Effector memory CD8-positive, alpha-beta T cell (primary cell): ENCODE results near the gene TEPSIN.
A peak's percentile ranks its signal among the peaks of the same experiment; 100 is the strongest.

Experiments
- ATAC-seq: fragments of 150-1000 bp; cut with Tn5 transposase; replicated peaks from 2 replicates; pipeline ENCODE4 v1.10.0; 2021; ENCODE audit warnings: mild to moderate bottlenecking, moderate library complexity
- DNase-seq, 3 experiments: peaks; one replicate each; pipeline ENCODE4 v3.0.0; 2021
- H3K27ac Mint-ChIP-seq, 2 donors: one replicate each; pipeline ENCODE4 v1.8.0; 2022; ENCODE audit warnings: mild to moderate bottlenecking in 2 of 2, mixed read lengths in 2 of 2, moderate library complexity in 2 of 2
- H3K27me3 Mint-ChIP-seq, 2 donors: one replicate each; pipeline ENCODE4 v1.8.0; 2022; ENCODE audit warnings: mixed read lengths in 2 of 2
- H3K36me3 Mint-ChIP-seq: one replicate; pipeline ENCODE4 v1.8.0; 2022; ENCODE audit warnings: mild to moderate bottlenecking, moderate library complexity, mixed read lengths; ENCODE audit not compliant: insufficient read depth
- H3K4me1 Mint-ChIP-seq, 2 donors: one replicate each; pipeline ENCODE4 v1.8.0; 2022; ENCODE audit warnings: low read depth in 2 of 2, mixed read lengths in 2 of 2
- H3K4me3 Mint-ChIP-seq, 2 donors: one replicate each; pipeline ENCODE4 v1.8.0; 2022; ENCODE audit warnings: mild to moderate bottlenecking in 2 of 2, mixed read lengths in 2 of 2, moderate library complexity in 2 of 2
- H3K9me3 Mint-ChIP-seq, 2 donors: one replicate each; pipeline ENCODE4 v1.8.0; 2022; ENCODE audit warnings: mixed read lengths in 2 of 2
- total RNA-seq, 9 experiments: gene quantifications; one replicate each; lab custom pipeline; 2026; lab: John Stamatoyannopoulos, UW

Gene TEPSIN
- 41.7 to 106 (median 54.3) reads per million in 9 experiments for total RNA-seq

- H3K36me3 Mint-ChIP-seq: peaks cover 36% of the 10 kb centered on the region
- peaks cover 40 to 48% of the 10 kb centered on the region in 2 donors for H3K4me1 Mint-ChIP-seq
- no peaks in the 10 kb centered on the region for H3K9me3 Mint-ChIP-seq
- DNase-seq (peak; percentile 92 to 93 (median 93)), ATAC-seq (peak; percentile 93)
- H3K4me3 Mint-ChIP-seq: peak within 1 kb of the TSS; percentile 79 to 85
- peak within 1 kb of the TSS; percentile 45 to 75 for H3K27ac Mint-ChIP-seq
- H3K27me3 Mint-ChIP-seq: no peaks in the 10 kb centered on the region
These were observed at the start of gene TEPSIN, which contains the start of gene NDUFAF8 for GRCh38 chr17:81238815-81239713. TSS of gene TEPSIN (minus strand) at chr17:81239055. CDS start at chr17:81239033, 22 bp downstream. TSS of gene NDUFAF8 (plus strand) at chr17:81239318. CDS start at chr17:81239364, 46 bp downstream.

GRCh38 chr17:81287741-81288430, 49.0 kb upstream of the TEPSIN start:
- peaks cover 42% of the 10 kb centered on the region for H3K36me3 Mint-ChIP-seq
- peak overlapping the region; percentile 93 to 94 for H3K27ac Mint-ChIP-seq
- DNase-seq: peak in 1 of 3 experiments; percentile 25
- H3K27me3 Mint-ChIP-seq: no peaks in the 10 kb centered on the region
- peaks cover 25 to 55% of the 10 kb centered on the region in 2 donors for H3K4me1 Mint-ChIP-seq
- no peaks in the 10 kb centered on the region for H3K9me3 Mint-ChIP-seq
- peak; percentile 34 for ATAC-seq
- peak overlapping the region; percentile 20 to 91 for H3K4me3 Mint-ChIP-seq

- peak in 2 of 3 experiments; percentile 26 to 39 for DNase-seq
- H3K4me1 Mint-ChIP-seq: peaks cover 25 to 55% of the 10 kb centered on the region in 2 donors
- peak overlapping the region; percentile 20 to 91 for H3K4me3 Mint-ChIP-seq
- peaks cover 42% of the 10 kb centered on the region for H3K36me3 Mint-ChIP-seq
- peak; percentile 58 for ATAC-seq
- H3K27ac Mint-ChIP-seq: peak overlapping the region; percentile 93 to 94
- no peaks in the 10 kb centered on the region for H3K9me3 Mint-ChIP-seq
- H3K27me3 Mint-ChIP-seq: no peaks in the 10 kb centered on the region
These were observed 48.3 kb upstream of the TEPSIN start for GRCh38 chr17:81287152-81287551.

GRCh38 chr17:81286491-81287145, 47.8 kb upstream of the TEPSIN start:
- H3K4me1 Mint-ChIP-seq: peaks cover 22 to 53% of the 10 kb centered on the region in 2 donors
- no peaks in the 10 kb centered on the region for H3K9me3 Mint-ChIP-seq
- DNase-seq (no peak), ATAC-seq (no peak)
- peaks cover 44% of the 10 kb centered on the region for H3K36me3 Mint-ChIP-seq
- H3K27me3 Mint-ChIP-seq: no peaks in the 10 kb centered on the region
- H3K4me3 Mint-ChIP-seq: peak overlapping the region; percentile 91 to 92
- H3K27ac Mint-ChIP-seq: peak overlapping the region; percentile 93 to 94

- ATAC-seq (no peak), DNase-seq (no peak)
- no peaks in the 10 kb centered on the region for H3K27me3 Mint-ChIP-seq
- no peaks in the 10 kb centered on the region for H3K9me3 Mint-ChIP-seq
- peak overlapping the region; percentile 93 to 94 for H3K27ac Mint-ChIP-seq
- H3K4me3 Mint-ChIP-seq: peak overlapping the region; percentile 91 to 92
- peaks cover 44% of the 10 kb centered on the region for H3K36me3 Mint-ChIP-seq
- H3K4me1 Mint-ChIP-seq: peaks cover 17 to 47% of the 10 kb centered on the region in 2 donors
These were observed 47.0 kb upstream of the TEPSIN start for GRCh38 chr17:81285894-81286293.

- Mint-ChIP-seq H3K9me3 (no peaks in the 10 kb centered on the region), H3K4me1 (peaks cover 19 to 48% of the 10 kb centered on the region in 2 donors), H3K4me3 (peak overlapping the region; percentile 91 to 92), H3K27ac (peak overlapping the region; percentile 93 to 94), H3K27me3 (no peaks in the 10 kb centered on the region), H3K36me3 (peaks cover 45% of the 10 kb centered on the region)
- ATAC-seq: peak; percentile 70
- DNase-seq: peak; percentile 31 to 46 (median 41)
These were observed 46.5 kb upstream of the TEPSIN start for GRCh38 chr17:81285179-81285878.

GRCh38 chr17:81282876-81283275, 44.0 kb upstream of the TEPSIN start:
- no peak for ATAC-seq
- H3K36me3 Mint-ChIP-seq: peaks cover 57% of the 10 kb centered on the region
- no peak for DNase-seq
- peaks cover 20 to 38% of the 10 kb centered on the region in 2 donors for H3K4me1 Mint-ChIP-seq
- no peak overlapping the region for H3K4me3 Mint-ChIP-seq
- no peaks in the 10 kb centered on the region for H3K27me3 Mint-ChIP-seq
- H3K9me3 Mint-ChIP-seq: no peaks in the 10 kb centered on the region
- H3K27ac Mint-ChIP-seq: no peak overlapping the region

- ATAC-seq (no peak), DNase-seq (no peak)
- H3K36me3 Mint-ChIP-seq: peaks cover 51% of the 10 kb centered on the region
- no peaks in the 10 kb centered on the region for H3K27me3 Mint-ChIP-seq
- peak overlapping the region in 1 of 2 donors; percentile 23 for H3K27ac Mint-ChIP-seq
- H3K4me1 Mint-ChIP-seq: peaks cover 20 to 33% of the 10 kb centered on the region in 2 donors
- H3K4me3 Mint-ChIP-seq: no peak overlapping the region
- no peaks in the 10 kb centered on the region for H3K9me3 Mint-ChIP-seq
These were observed 43.3 kb upstream of the TEPSIN start for GRCh38 chr17:81282141-81282540.

GRCh38 chr17:81280571-81280970, 41.7 kb upstream of the TEPSIN start:
- Mint-ChIP-seq H3K9me3 (no peaks in the 10 kb centered on the region), H3K27me3 (no peaks in the 10 kb centered on the region), H3K4me3 (no peak overlapping the region), H3K4me1 (peaks cover 15 to 20% of the 10 kb centered on the region in 2 donors), H3K27ac (peak overlapping the region in 1 of 2 donors; percentile 31), H3K36me3 (peaks cover 59% of the 10 kb centered on the region)
- ATAC-seq: no peak
- DNase-seq: no peak

GRCh38 chr17:81279278-81280275, 40.7 kb upstream of the TEPSIN start:
- Mint-ChIP-seq H3K27ac (peak overlapping the region in 1 of 2 donors; percentile 31), H3K4me3 (no peak overlapping the region), H3K27me3 (no peaks in the 10 kb centered on the region), H3K36me3 (peaks cover 54% of the 10 kb centered on the region), H3K9me3 (no peaks in the 10 kb centered on the region), H3K4me1 (peaks cover 6 to 12% of the 10 kb centered on the region in 2 donors)
- ATAC-seq (no peak), DNase-seq (no peak)

GRCh38 chr17:81278831-81279230, 40.0 kb upstream of the TEPSIN start:
- H3K4me3 Mint-ChIP-seq: no peak overlapping the region

More at GRCh38 chr17:81278831-81279230, 40.0 kb upstream of the TEPSIN start:
- Mint-ChIP-seq H3K27me3 (no peaks in the 10 kb centered on the region), H3K4me1 (peaks cover 3 to 9% of the 10 kb centered on the region in 2 donors), H3K27ac (no peak overlapping the region), H3K36me3 (peaks cover 52% of the 10 kb centered on the region), H3K9me3 (no peaks in the 10 kb centered on the region)
- ATAC-seq (no peak), DNase-seq (no peak)
